BJ (cell line): Measurements from ENCODE around the gene ST3GAL3. TPM values are rescaled to one million over a fixed set of nuclear protein-coding genes. Genes with fewer than 3 reads are reported as not detected.

Experiments
- CTCF ChIA-PET: fragments of 350-600 bp; formaldehyde crosslinking; extraction: SDS; loops from one replicate; lab custom pipeline; 2021; ENCODE audit warnings: antibody characterized with exemption, inconsistent platforms; lab: Yijun Ruan, JAX
- POLR2A ChIA-PET: fragments of 300-600 bp; sonication (Branson Sonifier 250); formaldehyde crosslinking; extraction: SDS; loops from one replicate; lab custom pipeline; 2021; ENCODE audit warnings: antibody characterized with exemption; lab: Charles Lee
- DNase-seq: peaks from one replicate; pipeline ENCODE4 v3.0.0-alpha.2; 2011; ENCODE audit warnings: low read depth
- H3K27me3 ChIP-seq: 2 replicates; pipeline ENCODE4 v1.6.0; 2011; ENCODE audit warnings: low read length; ENCODE audit not compliant: control insufficient read depth, insufficient read depth
- H3K36me3 ChIP-seq: 2 replicates; pipeline ENCODE4 v1.5.1; 2011; ENCODE audit warnings: low read length; ENCODE audit not compliant: control insufficient read depth, insufficient read depth
- H3K4me3 ChIP-seq: 2 replicates; pipeline ENCODE4 v1.5.1; 2011; ENCODE audit warnings: low read depth, mild to moderate bottlenecking, control low read depth, low read length
- polyA plus RNA-seq: library from polyadenylated mRNA; depleted of rRNA; stranded (reverse); fragments of >200 nt; gene quantifications from 2 replicates; pipeline ENCODE4 v1.2.3, GENCODE V29; 2011
- TF ChIP-seq, protein P1 (sequence below): IDR thresholded peaks from 2 replicates; pipeline ENCODE4 v1.5.1; 2011; ENCODE audit warnings: low read depth, mild to moderate bottlenecking, control low read depth, inconsistent platforms, low read length, moderate library complexity; ENCODE audit not compliant: insufficient read depth

ST3GAL3 gene
- polyA plus RNA-seq, 1 experiment = 24.2 TPM

DNA sequence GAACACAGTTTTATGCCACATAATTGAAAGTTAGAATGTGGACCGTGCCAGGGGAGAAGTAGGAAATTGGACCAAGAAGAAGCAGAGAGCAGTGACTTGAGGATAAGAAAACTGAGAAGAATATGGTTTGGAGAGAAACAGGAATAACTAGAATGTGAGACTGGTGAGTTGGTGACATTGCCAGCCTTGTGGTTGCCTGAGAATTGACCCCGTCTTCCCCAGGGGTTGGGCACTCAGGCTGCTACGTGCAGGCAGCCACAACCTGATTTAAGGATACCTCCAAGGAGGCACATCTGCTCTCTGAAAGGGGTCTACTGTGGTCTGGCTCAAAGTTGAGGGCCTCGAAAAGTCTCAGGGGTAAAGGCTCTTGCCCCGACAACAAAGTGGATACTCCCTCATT lies 114.1 kb downstream of the ST3GAL3 start:
- ChIA-PET CTCF (no interaction called here), POLR2A (no interaction called here)
- Histone ChIP-seq H3K4me3 (no peak overlapping the region), H3K27me3 (no peaks in the 10 kb centered on the region), H3K36me3 (no peaks in the 10 kb centered on the region; the same call in 1 of the 2 replicates)
- TF ChIP-seq, protein P1, sequence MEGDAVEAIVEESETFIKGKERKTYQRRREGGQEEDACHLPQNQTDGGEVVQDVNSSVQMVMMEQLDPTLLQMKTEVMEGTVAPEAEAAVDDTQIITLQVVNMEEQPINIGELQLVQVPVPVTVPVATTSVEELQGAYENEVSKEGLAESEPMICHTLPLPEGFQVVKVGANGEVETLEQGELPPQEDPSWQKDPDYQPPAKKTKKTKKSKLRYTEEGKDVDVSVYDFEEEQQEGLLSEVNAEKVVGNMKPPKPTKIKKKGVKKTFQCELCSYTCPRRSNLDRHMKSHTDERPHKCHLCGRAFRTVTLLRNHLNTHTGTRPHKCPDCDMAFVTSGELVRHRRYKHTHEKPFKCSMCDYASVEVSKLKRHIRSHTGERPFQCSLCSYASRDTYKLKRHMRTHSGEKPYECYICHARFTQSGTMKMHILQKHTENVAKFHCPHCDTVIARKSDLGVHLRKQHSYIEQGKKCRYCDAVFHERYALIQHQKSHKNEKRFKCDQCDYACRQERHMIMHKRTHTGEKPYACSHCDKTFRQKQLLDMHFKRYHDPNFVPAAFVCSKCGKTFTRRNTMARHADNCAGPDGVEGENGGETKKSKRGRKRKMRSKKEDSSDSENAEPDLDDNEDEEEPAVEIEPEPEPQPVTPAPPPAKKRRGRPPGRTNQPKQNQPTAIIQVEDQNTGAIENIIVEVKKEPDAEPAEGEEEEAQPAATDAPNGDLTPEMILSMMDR = no peak
- DNase-seq = no peak

DNA sequence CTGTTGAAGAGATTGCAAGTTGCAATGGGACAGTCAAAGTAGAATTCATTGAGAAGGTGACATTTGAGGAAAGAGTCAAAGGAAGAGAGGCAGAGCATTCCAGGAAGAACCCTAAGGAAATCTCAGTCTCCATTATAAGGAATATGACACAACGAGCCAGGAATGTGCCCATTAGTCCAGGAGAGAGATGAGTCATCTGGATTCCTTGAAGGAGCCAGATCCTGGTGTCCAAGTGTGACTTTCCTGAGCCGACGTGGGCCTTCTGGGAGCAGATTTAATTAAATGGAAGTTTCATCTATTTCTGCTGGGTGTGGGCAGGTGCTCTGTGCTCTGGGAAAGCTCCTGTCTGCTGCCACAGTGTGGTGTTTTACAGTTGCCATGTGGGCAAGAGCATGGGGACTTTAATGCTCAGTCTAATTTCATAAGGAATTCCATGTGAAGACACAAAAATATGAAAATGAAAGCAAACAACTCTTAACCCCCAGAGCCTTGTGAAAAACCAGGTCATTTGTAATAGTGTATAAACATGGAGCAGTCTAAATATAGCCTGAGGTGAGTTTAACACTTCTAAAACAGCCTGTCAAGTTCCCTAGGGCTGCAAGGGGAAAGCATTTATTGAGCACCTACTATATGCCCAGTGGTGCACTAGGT lies 114.8 kb downstream of the ST3GAL3 start:
- H3K27me3 ChIP-seq = no peaks in the 10 kb centered on the region
- no peaks in the 10 kb centered on the region; the same call in 1 of the 2 replicates for H3K36me3 ChIP-seq
- ChIA-PET CTCF (no interaction called here), POLR2A (no interaction called here)
- DNase-seq = peak; percentile 84
- TF ChIP-seq, protein P1 = no peak
- H3K4me3 ChIP-seq = no peak overlapping the region

DNA sequence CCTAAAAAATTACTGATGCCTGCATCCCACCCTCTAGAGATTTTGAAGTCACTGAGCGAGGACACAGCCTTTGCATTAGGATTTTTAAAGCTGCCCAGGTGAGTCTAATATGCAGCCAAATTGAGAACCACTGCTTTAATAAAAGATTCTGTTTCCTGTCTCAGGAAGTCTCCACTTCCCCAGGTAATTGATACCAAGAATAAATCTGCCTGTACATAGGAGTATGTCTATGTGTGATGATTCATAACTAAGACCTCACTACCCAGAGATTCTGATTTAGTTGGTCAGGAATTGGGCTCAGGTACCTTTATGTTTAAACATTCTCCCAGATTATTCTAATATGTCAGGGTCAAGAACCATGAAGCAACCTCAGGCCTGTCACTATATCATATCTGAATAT lies 117.5 kb downstream of the ST3GAL3 start:
- ChIA-PET POLR2A (no interaction called here), CTCF (interaction anchor here (1.0 to 1.1 kb wide), 2 partner anchors 12 to 110 kb away, joined by 3 to 6 read pairs; no protein-coding TSS in a partner anchor)
- no peak for DNase-seq
- H3K36me3 ChIP-seq = no peaks in the 10 kb centered on the region
- TF ChIP-seq, protein P1 = no peak
- H3K27me3 ChIP-seq = no peaks in the 10 kb centered on the region
- no peak overlapping the region for H3K4me3 ChIP-seq

DNA sequence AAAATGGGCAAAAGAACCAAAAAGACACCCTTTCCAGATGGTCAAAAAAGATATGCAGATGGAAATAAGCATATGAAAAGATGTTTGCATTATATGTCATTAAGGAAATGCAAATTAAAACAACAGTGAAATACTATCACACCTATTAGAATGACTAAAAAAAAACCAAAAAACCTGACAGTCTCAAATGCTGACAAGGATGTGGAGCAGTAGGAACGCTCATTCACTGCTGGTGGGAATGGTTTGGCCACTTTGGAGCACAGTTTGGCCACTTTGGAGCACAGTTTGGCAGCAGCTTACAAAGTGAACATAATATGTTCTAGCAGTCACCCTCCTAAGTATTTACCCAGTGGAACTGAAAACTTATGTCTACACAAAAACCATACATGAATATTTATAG lies 121.2 kb downstream of the ST3GAL3 start:
- H3K4me3 ChIP-seq = no peak overlapping the region
- H3K27me3 ChIP-seq = no peaks in the 10 kb centered on the region
- TF ChIP-seq, protein P1 = no peak
- POLR2A ChIA-PET = no interaction called here
- CTCF ChIA-PET = interaction anchor here (0.7 kb wide), 1 partner anchor 106 kb away, joined by 3 read pairs; no protein-coding TSS in a partner anchor
- DNase-seq = no peak
- no peaks in the 10 kb centered on the region for H3K36me3 ChIP-seq

DNA sequence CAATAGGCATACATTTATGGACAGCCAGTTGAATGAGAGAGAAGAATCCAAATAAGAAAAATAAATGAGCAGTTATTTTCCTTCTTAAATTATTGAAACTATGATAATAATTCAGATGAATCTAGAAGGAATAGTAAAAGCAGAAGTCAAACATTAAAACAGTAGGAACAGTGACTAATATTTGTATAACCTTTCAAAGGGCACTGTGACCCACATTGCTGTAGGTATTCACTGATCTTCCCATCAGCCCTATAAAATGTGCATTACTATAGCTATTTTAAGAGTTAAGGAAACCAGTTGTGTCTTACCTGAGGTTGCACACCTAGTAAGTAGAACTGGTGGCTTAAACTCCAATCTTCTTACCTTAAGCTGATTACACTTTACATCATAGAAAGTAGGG lies 123.5 kb downstream of the ST3GAL3 start:
- DNase-seq = no peak
- Histone ChIP-seq H3K27me3 (no peaks in the 10 kb centered on the region), H3K4me3 (no peak overlapping the region), H3K36me3 (no peaks in the 10 kb centered on the region)
- TF ChIP-seq, protein P1 = no peak
- ChIA-PET CTCF (no interaction called here), POLR2A (no interaction called here)
